Measurements from ENCODE around the gene TNIP3.

DNA sequence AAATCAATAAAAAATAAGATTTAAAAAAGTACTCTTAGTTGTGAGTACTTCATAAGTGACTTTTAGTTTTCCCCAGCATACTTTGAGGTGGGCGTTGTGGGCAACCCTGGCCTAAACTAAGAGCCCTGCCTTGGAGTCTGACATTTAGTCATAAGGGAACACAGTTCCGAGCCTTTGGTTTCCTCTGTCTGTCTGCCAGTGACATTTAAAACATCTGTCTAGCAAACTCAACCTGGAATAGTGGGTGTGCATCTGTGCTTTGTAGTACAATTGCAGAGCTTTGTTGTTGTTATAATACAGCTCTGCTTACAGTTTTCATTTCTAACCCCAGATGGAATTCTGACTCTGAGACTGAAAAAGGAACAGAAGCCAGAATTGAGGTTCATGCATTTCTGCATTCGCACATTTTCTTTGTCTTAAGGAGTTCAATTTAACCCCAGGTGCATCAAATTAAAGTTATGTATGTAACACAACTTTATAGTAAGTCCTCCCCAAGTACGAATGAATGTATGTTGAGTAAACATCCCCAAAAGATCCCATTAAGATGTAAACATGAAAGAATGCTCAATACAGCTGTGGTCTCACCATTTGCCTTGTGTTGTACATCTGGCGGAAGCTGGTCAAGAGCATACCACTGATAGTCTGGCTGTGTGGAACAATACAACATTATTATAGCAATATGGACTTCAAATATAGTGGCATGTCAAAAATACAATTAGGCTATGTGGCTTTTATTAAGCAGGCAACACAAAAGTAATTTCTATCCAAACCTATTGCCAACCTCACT lies 25.9 kb downstream of the TNIP3 start:
- TF ChIP-seq, protein P1, sequence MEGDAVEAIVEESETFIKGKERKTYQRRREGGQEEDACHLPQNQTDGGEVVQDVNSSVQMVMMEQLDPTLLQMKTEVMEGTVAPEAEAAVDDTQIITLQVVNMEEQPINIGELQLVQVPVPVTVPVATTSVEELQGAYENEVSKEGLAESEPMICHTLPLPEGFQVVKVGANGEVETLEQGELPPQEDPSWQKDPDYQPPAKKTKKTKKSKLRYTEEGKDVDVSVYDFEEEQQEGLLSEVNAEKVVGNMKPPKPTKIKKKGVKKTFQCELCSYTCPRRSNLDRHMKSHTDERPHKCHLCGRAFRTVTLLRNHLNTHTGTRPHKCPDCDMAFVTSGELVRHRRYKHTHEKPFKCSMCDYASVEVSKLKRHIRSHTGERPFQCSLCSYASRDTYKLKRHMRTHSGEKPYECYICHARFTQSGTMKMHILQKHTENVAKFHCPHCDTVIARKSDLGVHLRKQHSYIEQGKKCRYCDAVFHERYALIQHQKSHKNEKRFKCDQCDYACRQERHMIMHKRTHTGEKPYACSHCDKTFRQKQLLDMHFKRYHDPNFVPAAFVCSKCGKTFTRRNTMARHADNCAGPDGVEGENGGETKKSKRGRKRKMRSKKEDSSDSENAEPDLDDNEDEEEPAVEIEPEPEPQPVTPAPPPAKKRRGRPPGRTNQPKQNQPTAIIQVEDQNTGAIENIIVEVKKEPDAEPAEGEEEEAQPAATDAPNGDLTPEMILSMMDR (IDR thresholded peaks at IDR 0.05): no peak
- no peak for TF ChIP-seq POLR2A (IDR thresholded peaks at IDR 0.05)
